Calu3 (cell line): ENCODE data around the gene LAMB4. TPM values are rescaled to one million over a fixed set of nuclear protein-coding genes. Genes with fewer than 3 reads are reported as not detected.

Source experiments
- BruUV-seq: library from RNA; stranded (reverse); fragments of 400-500 nt; replicated peaks from 2 replicates; lab custom pipeline; 2021; lab: Mats Ljungman, UMichigan
- CTCF ChIA-PET: fragments of 300-600 bp; sonication (Branson Sonifier 250); formaldehyde crosslinking; loops from one replicate; lab custom pipeline; 2022; ENCODE audit warnings: antibody characterized with exemption; lab: Charles Lee
- DNase-seq: peaks from one replicate; pipeline ENCODE4 v3.0.0; 2022
- H3K27ac Mint-ChIP-seq: one replicate; pipeline ENCODE4 v1.8.0; 2022; ENCODE audit warnings: mixed read lengths; ENCODE audit not compliant: unreplicated experiment
- H3K27me3 Mint-ChIP-seq: one replicate; pipeline ENCODE4 v1.8.0; 2022; ENCODE audit warnings: mixed read lengths; ENCODE audit not compliant: unreplicated experiment
- H3K36me3 Mint-ChIP-seq: one replicate; pipeline ENCODE4 v1.8.0; 2022; ENCODE audit warnings: mild to moderate bottlenecking, moderate library complexity, mixed read lengths; ENCODE audit not compliant: insufficient read depth, unreplicated experiment
- H3K4me1 Mint-ChIP-seq: one replicate; pipeline ENCODE4 v1.8.0; 2022; ENCODE audit warnings: mild to moderate bottlenecking, low read depth, mixed read lengths; ENCODE audit not compliant: unreplicated experiment
- H3K4me3 Mint-ChIP-seq: one replicate; pipeline ENCODE4 v1.8.0; 2022; ENCODE audit warnings: mild to moderate bottlenecking, low read depth, moderate library complexity, mixed read lengths; ENCODE audit not compliant: unreplicated experiment
- H3K9me3 Mint-ChIP-seq: one replicate; pipeline ENCODE4 v1.8.0; 2022; ENCODE audit warnings: low read depth, mixed read lengths; ENCODE audit not compliant: unreplicated experiment
- CTCF ChIP-seq: fragments of 200-600 bp; IDR thresholded peaks from one replicate; pipeline ENCODE4 v1.8.0; 2022; ENCODE audit warnings: antibody characterized with exemption; ENCODE audit not compliant: unreplicated experiment
- intact Hi-C: fragments of 100-400 bp; cut with micrococcal nuclease; formaldehyde crosslinking; loops from one replicate; pipeline ENCODE4 v1.10.0; 2022; ENCODE audit not compliant: unreplicated experiment
- total RNA-seq: library from RNA; stranded (reverse); gene quantifications from 2 replicates; pipeline ENCODE4 v1.2.3, GENCODE V29; 2022

Gene LAMB4
- total RNA-seq, 1 experiment from 2014 or later = not detected

GRCh38 chr7:108097703-108098102, 32.5 kb downstream of the LAMB4 start:
- Mint-ChIP-seq H3K4me3 (no peak overlapping the region), H3K4me1 (peaks cover 25% of the 10 kb centered on the region), H3K9me3 (no peaks in the 10 kb centered on the region), H3K27ac (no peak overlapping the region), H3K27me3 (no peaks in the 10 kb centered on the region), H3K36me3 (no peaks in the 10 kb centered on the region)
- BruUV-seq = no TSS peak
- CTCF ChIA-PET = no interaction called here
- TF ChIP-seq CTCF = peak; percentile 20
- intact Hi-C loops = loop anchor here (5.0 kb wide), 4 partner anchors 65 to 150 kb away; partner anchors contain the start of gene LAMB1
- DNase-seq = peak; percentile 34

GRCh38 chr7:108096996-108097395, 33.2 kb downstream of the LAMB4 start:
- Mint-ChIP-seq H3K36me3 (no peaks in the 10 kb centered on the region), H3K27ac (no peak overlapping the region), H3K9me3 (no peaks in the 10 kb centered on the region), H3K4me3 (no peak overlapping the region), H3K27me3 (no peaks in the 10 kb centered on the region), H3K4me1 (peaks cover 25% of the 10 kb centered on the region)
- no peak for DNase-seq
- CTCF ChIA-PET = interaction anchor here (0.6 to 0.8 kb wide), 3 partner anchors 76 to 374 kb away, joined by 4 to 5 read pairs (median 5); no protein-coding TSS in a partner anchor
- no TSS peak for BruUV-seq
- TF ChIP-seq CTCF = no peak
- intact Hi-C loops = loop anchor here (5.0 kb wide), 4 partner anchors 65 to 150 kb away; partner anchors contain the start of gene LAMB1

- Mint-ChIP-seq H3K27me3 (no peaks in the 10 kb centered on the region), H3K4me1 (peaks cover 25% of the 10 kb centered on the region), H3K9me3 (no peaks in the 10 kb centered on the region), H3K36me3 (no peaks in the 10 kb centered on the region), H3K27ac (peak overlapping the region; percentile 64), H3K4me3 (no peak overlapping the region)
- intact Hi-C loops = loop anchor here (5.0 kb wide), 4 partner anchors 63 to 148 kb away; partner anchors contain the start of gene LAMB1
- TF ChIP-seq CTCF = no peak
- peak; percentile 44 for DNase-seq
- BruUV-seq = no TSS peak
- CTCF ChIA-PET = interaction anchor here (0.7 to 1.2 kb wide), 2 partner anchors 19 to 25 kb away, joined by 3 to 5 read pairs; no protein-coding TSS in a partner anchor
Observed at GRCh38 chr7:108094933-108095710, 35.0 kb downstream of the LAMB4 start.

- H3K27ac Mint-ChIP-seq = no peak overlapping the region
- intact Hi-C loops = no loop called here
Observed at GRCh38 chr7:108094346-108094745, 35.8 kb downstream of the LAMB4 start.

More at GRCh38 chr7:108094346-108094745, 35.8 kb downstream of the LAMB4 start:
- Mint-ChIP-seq H3K9me3 (no peaks in the 10 kb centered on the region), H3K4me1 (peaks cover 25% of the 10 kb centered on the region), H3K4me3 (no peak overlapping the region), H3K27me3 (no peaks in the 10 kb centered on the region), H3K36me3 (no peaks in the 10 kb centered on the region)
- no TSS peak for BruUV-seq
- DNase-seq = no peak
- TF ChIP-seq CTCF = no peak
- CTCF ChIA-PET = interaction anchor here (0.7 to 1.2 kb wide), 2 partner anchors 20 to 26 kb away, joined by 3 to 5 read pairs; no protein-coding TSS in a partner anchor
